Common myeloid progenitor, CD34-positive (primary cell): ENCODE data around the gene ALK.

Experiments
- CTCF ChIA-PET: fragments of 350-600 bp; sonication (Branson Sonifier 250); formaldehyde crosslinking; loops from one replicate; lab custom pipeline; 2021; ENCODE audit warnings: antibody characterized with exemption; lab: Charles Lee
- POLR2A ChIA-PET: fragments of 350-600 bp; sonication (Branson Sonifier 250); formaldehyde crosslinking; loops from one replicate; lab custom pipeline; 2021; ENCODE audit warnings: antibody characterized with exemption; lab: Charles Lee
- DNase-seq, 3 donors: peaks; one replicate each; pipeline versions ENCODE4 v3.0.0 to v3.0.0-alpha.2; 2013
- H3K27ac ChIP-seq, 2 experiments: 1 replicate in 1 of 2; 2 replicates in 1 of 2; pipeline ENCODE4 v1.7.0; 2013; ENCODE audit warnings: inconsistent platforms in 2 of 2, low read length in 2 of 2, mild to moderate bottlenecking in 2 of 2, low read depth in 1 of 2, moderate library complexity in 1 of 2; ENCODE audit not compliant: severe bottlenecking in 2 of 2, insufficient read depth in 1 of 2, poor library complexity in 1 of 2
- H3K27me3 ChIP-seq, 5 experiments: replicated peaks in 2 of 5; 1 replicate in 3 of 5; 2 replicates in 2 of 5; pipeline versions ENCODE4 v1.6.1 to v1.7.0; 2013; ENCODE audit warnings: low read length in 4 of 5, mild to moderate bottlenecking in 2 of 5, moderate library complexity in 2 of 5, inconsistent platforms in 1 of 5; ENCODE audit not compliant: insufficient read depth in 5 of 5, control insufficient read depth in 4 of 5
- H3K36me3 ChIP-seq, 4 experiments: 1 replicate in 2 of 4; 2 replicates in 2 of 4; pipeline versions ENCODE4 v1.6.1 to v1.7.0; 2013; ENCODE audit warnings: low read length in 3 of 4, control low read depth in 1 of 4, mild to moderate bottlenecking in 1 of 4; ENCODE audit not compliant: control insufficient read depth in 4 of 4, insufficient read depth in 4 of 4
- H3K4me1 ChIP-seq, 4 experiments: 1 replicate in 3 of 4; 2 replicates in 1 of 4; pipeline versions ENCODE4 v1.6.1 to v1.7.1; 2013; ENCODE audit warnings: low read length in 3 of 4, mild to moderate bottlenecking in 3 of 4, control low read depth in 1 of 4, inconsistent platforms in 1 of 4, moderate library complexity in 1 of 4; ENCODE audit not compliant: control insufficient read depth in 4 of 4, insufficient read depth in 4 of 4; ENCODE audit errors: control extremely low read depth in 1 of 4
- H3K4me3 ChIP-seq, 7 experiments: 1 replicate in 4 of 7; 2 replicates in 3 of 7; pipeline versions ENCODE4 v1.5.1 to v1.7.0; 2013; ENCODE audit warnings: mild to moderate bottlenecking in 7 of 7, low read length in 6 of 7, moderate library complexity in 6 of 7, inconsistent platforms in 2 of 7, low read depth in 2 of 7, control low read depth in 1 of 7; ENCODE audit not compliant: insufficient read depth in 4 of 7, control insufficient read depth in 1 of 7; ENCODE audit errors: extremely low read depth in 1 of 7
- H3K9me3 ChIP-seq, 5 experiments: 1 replicate in 4 of 5; 2 replicates in 1 of 5; pipeline versions ENCODE4 v1.6.1 to v1.7.1; 2013; ENCODE audit warnings: low read length in 4 of 5, mild to moderate bottlenecking in 2 of 5, inconsistent platforms in 1 of 5, low read depth in 1 of 5, moderate library complexity in 1 of 5; ENCODE audit not compliant: control insufficient read depth in 4 of 5, insufficient read depth in 2 of 5; ENCODE audit errors: control extremely low read depth in 1 of 5
- WGBS: methylation state at CpG from one replicate; pipeline ENCODE4 v1.1.5; 2013; ENCODE audit not compliant: insufficient coverage; 5-methylcytosine and 5-hydroxymethylcytosine counted together

The ALK gene

GRCh38 chr2:29519338-29519925 lies 402.0 kb downstream of the ALK start:
- 100% methylated on average over 2 of the region's 3 CpGs for WGBS
- Histone ChIP-seq H3K4me1 (no peaks in the 10 kb centered on the region), H3K36me3 (no peaks in the 10 kb centered on the region), H3K4me3 (no peak overlapping the region), H3K27me3 (no peaks in the 10 kb centered on the region), H3K27ac (no peak overlapping the region), H3K9me3 (no peaks in the 10 kb centered on the region)
- DNase-seq, result no peak
- ChIA-PET POLR2A (no interaction called here), CTCF (no interaction called here)

- H3K27ac ChIP-seq, result no peak overlapping the region
- ChIA-PET POLR2A (no interaction called here), CTCF (no interaction called here)
- H3K9me3 ChIP-seq, result no peaks in the 10 kb centered on the region
- WGBS, result no CpG with 5 or more reads among the region's 1 CpG
- no peaks in the 10 kb centered on the region for H3K36me3 ChIP-seq
- H3K27me3 ChIP-seq, result no peaks in the 10 kb centered on the region
- no peaks in the 10 kb centered on the region for H3K4me1 ChIP-seq
- no peak for DNase-seq
- no peak overlapping the region for H3K4me3 ChIP-seq
Measured at GRCh38 chr2:29518646-29519337, 402.6 kb downstream of the ALK start.

- POLR2A ChIA-PET, result no interaction called here
- no CpG with 5 or more reads among the region's 2 CpGs for WGBS
Measured at GRCh38 chr2:29518010-29518409, 403.4 kb downstream of the ALK start.

GRCh38 chr2:29517413-29517812 lies 404.0 kb downstream of the ALK start:
- POLR2A ChIA-PET, result no interaction called here
- Histone ChIP-seq H3K9me3 (no peaks in the 10 kb centered on the region), H3K4me1 (no peaks in the 10 kb centered on the region), H3K27ac (no peak overlapping the region), H3K36me3 (no peaks in the 10 kb centered on the region), H3K27me3 (no peaks in the 10 kb centered on the region), H3K4me3 (no peak overlapping the region)
- WGBS, result no CpG with 5 or more reads among the region's 2 CpGs
- DNase-seq, result no peak
- CTCF ChIA-PET, result no interaction called here

More at GRCh38 chr2:29518010-29518409, 403.4 kb downstream of the ALK start:
- H3K9me3 ChIP-seq, result no peaks in the 10 kb centered on the region
- no peaks in the 10 kb centered on the region for H3K27me3 ChIP-seq
- no peak overlapping the region for H3K4me3 ChIP-seq
- H3K4me1 ChIP-seq, result no peaks in the 10 kb centered on the region
- H3K36me3 ChIP-seq, result no peaks in the 10 kb centered on the region
- CTCF ChIA-PET, result no interaction called here
- no peak overlapping the region for H3K27ac ChIP-seq
- DNase-seq, result no peak

GRCh38 chr2:29516767-29517166 lies 404.6 kb downstream of the ALK start:
- Histone ChIP-seq H3K36me3 (no peaks in the 10 kb centered on the region), H3K27me3 (no peaks in the 10 kb centered on the region), H3K4me1 (no peaks in the 10 kb centered on the region), H3K4me3 (no peak overlapping the region), H3K9me3 (peaks cover 0 to under 1% (median 0%) of the 10 kb centered on the region in 5 experiments), H3K27ac (no peak overlapping the region)
- ChIA-PET CTCF (no interaction called here), POLR2A (no interaction called here)
- 100% methylated on average over 1 of the region's 2 CpGs for WGBS
- no peak for DNase-seq

- Histone ChIP-seq H3K27me3 (no peaks in the 10 kb centered on the region), H3K36me3 (no peaks in the 10 kb centered on the region), H3K9me3 (peaks cover 0 to 10% (median 6%) of the 10 kb centered on the region in 5 experiments), H3K4me3 (no peak overlapping the region), H3K4me1 (no peaks in the 10 kb centered on the region), H3K27ac (no peak overlapping the region)
- CTCF ChIA-PET, result no interaction called here
- 100% methylated on average over 1 of the region's 1 CpG for WGBS
- DNase-seq, result no peak
- POLR2A ChIA-PET, result no interaction called here
Measured at GRCh38 chr2:29509878-29510277, 411.5 kb downstream of the ALK start.

- CTCF ChIA-PET, result no interaction called here
- Histone ChIP-seq H3K36me3 (no peaks in the 10 kb centered on the region), H3K27ac (no peak overlapping the region), H3K9me3 (peaks cover 0 to 10% (median 6%) of the 10 kb centered on the region in 5 experiments), H3K4me1 (no peaks in the 10 kb centered on the region), H3K4me3 (no peak overlapping the region), H3K27me3 (no peaks in the 10 kb centered on the region)
- WGBS, result 83% methylated on average over 1 of the region's 1 CpG
- POLR2A ChIA-PET, result no interaction called here
- no peak for DNase-seq
Measured at GRCh38 chr2:29509397-29509796, 412.0 kb downstream of the ALK start.
